GM19372 (cell line): ENCODE measurements around the gene PPP1R9A.

Source experiments
- ATAC-seq: cut with Tn5 transposase; IDR thresholded peaks from one replicate; pipeline ENCODE4 v1.9.1; 2021; ENCODE audit warnings: mild to moderate bottlenecking, low read depth, moderate library complexity; ENCODE audit not compliant: unreplicated experiment

PPP1R9A gene

GRCh38 chr7:95026018-95026417 lies 118.6 kb downstream of the PPP1R9A start:
- ATAC-seq: no peak

DNA sequence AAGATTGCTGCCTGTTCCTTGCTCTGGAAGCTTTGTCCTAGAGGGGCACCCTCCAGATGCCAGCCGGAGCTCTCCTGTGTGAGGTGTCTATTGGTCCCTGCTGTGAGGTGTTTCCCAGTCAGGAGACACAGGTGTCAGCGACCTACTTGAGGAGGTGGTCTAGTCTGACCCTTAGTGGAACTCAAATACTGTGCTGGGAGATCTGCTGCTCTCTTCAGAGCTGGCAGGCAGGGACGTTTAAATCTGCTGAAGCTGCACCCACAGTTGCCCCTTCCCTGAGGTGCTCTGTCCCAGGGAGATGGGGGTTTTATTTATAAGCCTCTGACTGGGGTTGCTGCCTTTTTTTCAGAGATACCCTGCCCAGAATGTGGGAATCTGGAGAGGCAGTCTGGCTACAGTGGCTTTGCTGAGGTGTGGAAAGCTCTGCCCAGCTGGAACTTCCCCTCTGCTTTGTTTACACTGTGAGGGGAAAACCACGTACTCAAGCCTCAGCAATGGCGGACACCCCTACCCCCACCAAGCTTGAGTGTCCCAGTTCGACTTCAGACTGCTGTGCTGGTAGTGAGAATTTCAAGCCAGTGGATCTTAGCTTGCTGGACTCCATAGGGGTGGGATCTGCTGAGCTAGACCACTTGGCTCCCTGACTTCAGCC lies 119.2 kb downstream of the PPP1R9A start:
- no peak for ATAC-seq

DNA sequence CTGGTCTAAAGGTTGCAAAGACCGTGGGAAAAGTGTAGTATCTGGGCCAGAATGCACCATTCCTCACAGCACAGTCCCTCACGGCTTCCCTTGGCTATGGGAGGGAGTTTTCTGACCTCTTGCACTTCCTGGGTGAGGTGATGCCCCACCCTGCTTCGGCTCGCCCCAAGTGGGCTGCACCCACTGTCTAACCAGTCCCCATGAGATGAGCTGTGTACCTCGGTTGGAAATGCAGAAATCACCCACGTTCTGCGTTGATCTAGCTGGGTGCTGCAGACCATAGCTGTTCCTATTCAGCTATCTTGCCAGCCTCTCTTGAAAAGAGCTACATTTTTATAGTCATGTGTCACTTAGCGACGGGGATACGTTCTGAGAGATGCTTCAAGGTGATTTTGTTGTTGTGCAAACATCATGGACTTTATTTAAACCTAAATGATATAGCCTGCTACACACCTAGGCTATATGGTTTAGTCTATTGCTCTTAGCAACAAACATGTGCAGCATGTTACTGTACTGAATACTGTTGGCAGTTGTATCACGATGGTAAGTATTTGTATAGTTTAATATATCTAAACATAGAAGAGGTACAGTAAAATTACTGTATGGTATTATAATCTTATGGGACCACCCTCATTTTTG lies 120.0 kb downstream of the PPP1R9A start:
- ATAC-seq: no peak

- ATAC-seq: no peak
Measured at GRCh38 chr7:95028683-95029082, 121.3 kb downstream of the PPP1R9A start.

DNA sequence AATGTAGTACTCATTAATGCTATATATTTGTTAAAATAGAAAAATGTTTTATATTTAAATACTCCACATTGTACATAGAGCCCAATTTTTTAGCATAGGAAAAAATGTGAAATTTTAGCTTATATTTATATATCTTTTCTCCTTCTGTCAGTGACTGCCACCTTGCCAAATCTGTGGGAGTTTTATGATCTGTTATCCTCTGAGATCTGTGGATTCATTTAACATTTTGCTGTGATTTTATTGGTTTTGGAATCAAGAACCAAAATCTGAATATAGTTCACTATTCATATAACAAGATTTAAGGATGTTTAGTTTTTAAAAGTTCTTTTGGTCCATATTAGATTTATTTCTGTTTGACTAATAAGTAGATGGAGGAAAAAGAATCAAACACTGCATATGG lies 127.9 kb downstream of the PPP1R9A start:
- ATAC-seq: no peak

DNA sequence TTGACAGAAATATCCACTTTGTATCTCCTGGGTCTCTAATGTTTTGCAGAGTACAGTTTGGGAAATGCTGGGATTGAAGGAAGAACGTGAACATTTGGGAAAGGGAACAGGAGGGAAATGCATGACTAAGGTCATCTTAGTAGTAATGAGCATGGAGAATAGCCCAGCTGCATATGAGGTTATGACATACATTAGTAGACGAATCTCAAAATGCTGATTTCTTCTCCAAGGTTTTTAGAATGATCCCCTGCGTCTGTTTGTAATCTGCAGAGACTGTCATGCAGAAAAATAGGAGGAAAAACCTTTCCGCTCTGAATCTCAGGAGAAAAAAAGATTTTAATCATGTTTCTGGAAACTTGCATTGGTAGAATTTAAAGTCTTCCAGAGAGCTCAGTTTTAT lies 133.6 kb downstream of the PPP1R9A start:
- ATAC-seq: no peak

DNA sequence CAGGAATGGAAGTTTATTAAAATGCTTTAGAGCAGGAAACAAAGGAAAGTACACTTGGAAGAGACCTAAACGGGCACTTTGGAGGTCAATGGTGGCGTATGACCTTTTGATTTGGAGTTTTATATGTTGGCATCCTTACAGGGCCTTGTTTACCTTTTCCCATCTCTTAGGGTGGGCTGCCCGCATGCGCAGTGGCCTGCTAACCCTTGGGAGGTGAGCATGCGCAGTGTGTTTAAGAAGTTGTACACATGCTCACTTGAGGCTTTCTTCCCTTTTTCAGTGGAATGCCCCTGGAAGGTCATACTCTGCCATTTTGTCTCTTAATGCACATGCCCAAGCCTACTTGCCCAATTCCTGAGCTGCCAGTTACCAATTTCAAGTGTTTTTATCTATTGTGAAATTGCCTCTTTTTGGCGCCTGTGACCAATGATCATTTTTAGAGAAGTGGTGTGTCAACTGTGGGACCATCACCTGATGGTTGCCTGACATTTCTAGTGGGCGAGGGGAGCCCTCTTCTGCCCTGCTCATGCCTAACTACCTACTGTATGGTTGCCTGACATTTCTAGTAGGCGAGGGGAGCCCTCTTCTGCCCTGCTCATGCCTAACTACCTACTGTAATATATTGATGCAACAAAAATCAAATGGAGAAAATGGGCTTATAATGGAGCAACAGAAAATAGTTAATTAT lies 138.0 kb downstream of the PPP1R9A start:
- ATAC-seq: no peak

DNA sequence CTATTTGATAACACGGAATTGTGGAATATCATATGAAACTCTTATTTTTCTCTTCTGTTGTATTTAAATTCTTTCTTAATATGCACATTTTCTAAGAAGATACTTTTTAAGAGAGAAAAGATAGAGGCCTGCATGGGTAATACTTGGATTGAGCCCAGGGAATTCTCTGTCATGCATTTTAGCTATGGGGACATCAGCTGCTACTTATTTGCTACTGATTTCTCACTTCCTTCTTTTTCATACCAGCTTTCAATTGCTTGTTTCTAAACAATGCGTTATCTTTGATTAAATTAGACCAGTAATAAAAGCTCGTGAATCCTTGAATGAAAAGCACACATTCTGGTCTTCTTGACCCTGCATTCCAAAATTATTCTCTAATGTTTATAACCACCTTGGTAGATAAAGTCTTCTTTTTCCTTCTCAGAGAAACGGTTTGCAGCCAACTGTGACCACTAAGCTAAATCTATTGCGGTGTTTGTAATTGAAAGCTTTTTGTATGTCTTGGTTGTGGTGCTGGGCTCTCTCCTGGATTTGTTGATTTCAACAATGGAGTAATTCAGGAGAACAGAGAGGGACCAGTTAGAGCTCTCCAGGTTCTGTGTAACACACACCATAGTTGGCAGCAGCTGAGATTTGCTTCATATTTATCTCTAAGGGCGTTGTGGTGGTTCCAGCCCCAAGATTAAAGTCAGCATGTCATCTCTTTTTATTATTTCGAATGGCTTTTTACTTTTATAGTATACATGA lies 139.3 kb downstream of the PPP1R9A start:
- no peak for ATAC-seq

DNA sequence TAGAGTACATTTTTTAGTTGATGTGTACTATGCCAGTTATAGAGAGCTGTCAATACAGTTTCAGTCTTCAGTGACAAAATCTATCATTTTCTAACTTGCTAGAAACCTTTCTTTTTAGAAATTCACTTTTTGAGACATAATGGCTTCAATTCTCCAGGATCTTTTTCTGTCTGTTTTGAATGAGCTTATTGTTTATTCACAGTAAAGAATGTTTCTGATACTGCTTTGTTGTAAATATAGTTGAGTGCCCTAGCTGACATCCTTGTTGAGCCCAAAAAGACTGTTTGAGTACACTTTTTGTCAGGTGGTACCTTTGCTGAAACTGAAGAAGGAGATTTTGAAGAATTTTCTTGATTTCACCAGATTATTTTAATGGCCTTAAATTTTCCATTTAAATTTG lies 139.9 kb downstream of the PPP1R9A start:
- no peak for ATAC-seq

DNA sequence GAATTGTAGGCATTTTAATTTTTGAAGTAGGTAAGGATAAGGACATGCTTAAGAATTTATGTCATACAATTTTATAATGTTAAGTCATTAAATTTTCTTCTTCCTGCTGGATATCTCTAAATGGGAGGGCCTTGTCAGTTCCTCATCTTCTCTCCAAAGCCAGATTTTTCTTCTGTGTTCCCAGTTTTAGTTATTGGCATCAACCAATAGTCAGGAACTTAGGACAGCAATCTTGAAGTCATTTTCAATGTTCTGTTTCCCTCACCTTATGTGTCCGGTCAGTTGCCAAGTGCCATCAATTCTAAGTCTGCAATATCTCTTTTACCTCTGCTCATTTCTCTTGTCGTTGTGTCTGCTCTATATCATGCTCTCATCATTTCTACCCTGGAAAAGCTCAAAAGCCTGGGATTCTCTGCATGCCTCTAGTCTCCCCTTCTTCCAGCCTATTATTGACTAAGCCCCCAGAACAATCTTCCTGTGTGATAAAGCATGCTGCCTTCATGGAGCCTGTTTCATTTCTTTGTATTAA lies 145.2 kb downstream of the PPP1R9A start:
- no peak for ATAC-seq

DNA sequence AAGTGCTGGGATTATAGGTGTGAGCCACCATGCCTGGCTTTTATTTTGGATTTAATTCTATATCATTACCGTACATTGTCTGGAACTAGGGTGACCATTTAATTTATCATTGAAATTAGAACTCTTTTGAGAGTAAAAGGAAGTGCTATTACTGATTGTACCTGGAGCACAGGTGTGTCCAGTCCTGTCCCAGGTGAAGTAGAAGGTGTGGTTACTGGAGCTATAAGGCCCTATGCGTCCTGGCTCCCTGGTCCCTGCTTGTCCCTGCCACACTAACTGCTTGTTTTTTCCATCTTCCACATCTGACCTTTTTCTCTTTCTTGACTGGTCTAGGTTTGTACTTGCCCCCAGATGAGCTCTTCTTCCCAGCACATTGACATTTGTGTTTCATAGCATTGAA lies 147.0 kb downstream of the PPP1R9A start:
- ATAC-seq: no peak

- ATAC-seq: no peak
Measured at GRCh38 chr7:95055295-95055694, 147.9 kb downstream of the PPP1R9A start.

- no peak for ATAC-seq
Measured at GRCh38 chr7:95056107-95056739, 148.8 kb downstream of the PPP1R9A start.

DNA sequence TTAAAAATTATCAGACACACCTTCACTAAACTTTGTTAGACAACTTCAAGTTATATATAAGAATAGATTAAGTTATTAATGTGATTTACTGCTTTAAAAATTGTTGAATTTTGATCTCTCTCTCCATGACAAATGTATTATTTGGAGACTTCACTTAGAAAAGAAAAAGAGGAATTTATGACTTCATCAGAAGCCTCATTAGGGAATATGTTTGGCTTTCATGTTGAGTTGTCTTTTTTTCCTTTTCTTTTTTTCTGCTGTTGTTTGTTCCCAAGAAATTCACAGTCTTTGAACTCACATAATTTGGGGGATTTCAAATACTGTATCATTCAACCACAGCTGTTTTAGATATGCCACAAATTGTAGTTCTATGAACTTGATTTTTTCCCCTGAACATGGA lies 149.5 kb downstream of the PPP1R9A start:
- ATAC-seq: no peak

- no peak for ATAC-seq
Measured at GRCh38 chr7:95059842-95060313, 152.5 kb downstream of the PPP1R9A start.

DNA sequence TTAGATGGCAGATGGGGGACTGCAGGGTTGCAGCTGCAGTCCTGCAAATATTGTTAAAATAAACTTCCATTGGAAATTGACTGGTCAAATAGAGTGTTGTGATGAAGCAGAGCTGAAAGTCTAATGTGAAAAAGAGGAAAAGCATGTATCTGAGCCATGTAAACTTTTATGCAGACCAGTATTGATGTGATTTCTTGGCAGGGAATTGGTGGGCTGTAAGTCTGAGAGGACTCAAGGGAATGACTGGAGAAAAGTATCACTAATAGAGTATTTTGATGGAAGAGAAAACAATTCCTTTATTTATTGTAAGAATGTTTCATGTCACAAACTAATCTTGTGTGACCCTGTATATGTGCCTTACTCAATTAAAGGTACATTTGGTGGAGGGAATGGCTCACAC lies 155.5 kb downstream of the PPP1R9A start:
- ATAC-seq: no peak

DNA sequence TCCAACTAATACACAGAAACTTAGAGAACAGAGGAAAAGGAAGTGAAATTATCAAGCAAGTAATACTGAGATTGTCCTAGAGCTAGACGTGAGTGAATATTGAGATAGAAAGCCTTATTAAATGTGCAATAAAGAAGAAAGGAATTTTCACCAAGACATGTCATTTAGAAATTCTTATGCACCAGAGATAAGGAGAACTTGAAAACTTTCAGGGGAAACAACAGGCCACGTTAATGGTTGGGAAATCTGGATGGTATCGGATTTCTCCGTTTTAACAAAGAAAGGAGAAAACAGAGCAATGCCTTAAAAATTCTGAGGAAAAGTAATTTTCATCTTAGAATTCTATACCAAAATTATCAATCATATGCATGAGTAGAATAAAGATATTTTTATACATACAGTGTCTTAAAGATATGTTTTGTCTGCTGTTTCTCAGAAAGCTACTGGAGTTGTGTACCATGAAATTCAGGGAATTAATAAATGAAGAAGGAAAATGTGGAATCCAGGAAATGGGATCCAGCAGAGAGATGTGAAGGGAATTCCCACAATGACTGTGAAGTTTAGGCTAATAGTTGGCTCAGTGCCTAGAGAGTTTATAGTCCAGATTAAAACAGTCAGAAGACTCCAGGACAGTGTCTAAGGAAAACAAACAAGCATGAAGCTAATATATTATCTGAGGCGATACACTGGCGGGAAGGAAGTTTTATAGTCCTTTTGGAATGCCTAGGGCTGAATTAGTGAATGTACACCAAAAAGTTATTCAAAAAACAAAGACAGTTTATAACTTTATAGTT lies 159.5 kb downstream of the PPP1R9A start:
- no peak for ATAC-seq

- no peak for ATAC-seq
Measured at GRCh38 chr7:95088536-95089215, 181.3 kb downstream of the PPP1R9A start.
